Nephron (organoid): ENCODE measurements around the gene DPYSL4.
A peak's percentile ranks its signal among the peaks of the same experiment; 100 is the strongest.

Experiments used
- H3K27ac Mint-ChIP-seq, 3 experiments: 2 replicates each; pipeline ENCODE4 v1.8.0; 2020; ENCODE audit warnings: mixed read lengths in 3 of 3, mild to moderate bottlenecking in 2 of 3, moderate library complexity in 1 of 3
- H3K27me3 Mint-ChIP-seq: 2 replicates; pipeline ENCODE4 v1.8.0; 2021; ENCODE audit warnings: low read depth, mild to moderate bottlenecking, moderate library complexity, mixed read lengths
- H3K36me3 Mint-ChIP-seq: 2 replicates; pipeline ENCODE4 v1.8.0; 2020; ENCODE audit warnings: low read depth, mixed read lengths
- H3K4me1 Mint-ChIP-seq: 2 replicates; pipeline ENCODE4 v1.8.0; 2020; ENCODE audit warnings: mixed read lengths
- H3K4me3 Mint-ChIP-seq, 3 experiments: 2 replicates each; pipeline ENCODE4 v1.8.0; 2020; ENCODE audit warnings: mild to moderate bottlenecking in 3 of 3, mixed read lengths in 3 of 3, moderate library complexity in 2 of 3
- H3K9me3 Mint-ChIP-seq: 2 replicates; pipeline ENCODE4 v1.8.0; 2020; ENCODE audit warnings: mixed read lengths
- CTCF ChIP-seq, 3 experiments: fragments of 200-600 bp; sonication (generic); IDR thresholded peaks; one replicate each; pipeline ENCODE4 v1.5.0; 2021; ENCODE audit warnings: antibody characterized with exemption in 3 of 3; ENCODE audit not compliant: unreplicated experiment in 3 of 3

The DPYSL4 gene

DNA sequence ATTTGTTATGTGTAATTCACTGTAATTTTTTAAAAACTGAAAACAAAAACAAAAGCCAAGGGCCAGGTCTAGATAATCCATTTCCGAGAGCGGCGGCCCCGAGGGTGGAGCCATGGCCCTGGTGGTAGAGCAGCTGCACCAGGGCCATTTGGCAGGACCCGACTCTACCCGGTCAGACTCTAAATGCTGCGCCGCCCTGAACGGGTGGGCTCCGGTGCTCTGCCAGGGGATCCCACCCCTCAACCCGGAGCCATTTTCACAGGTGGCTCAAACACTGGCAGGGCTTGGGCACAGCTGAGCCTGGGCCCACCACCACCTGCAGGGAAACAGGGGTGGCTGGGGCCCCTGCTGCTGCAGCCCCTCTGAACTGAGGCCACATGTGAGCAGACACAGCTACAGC is 56.9 kb downstream of the DPYSL4 start:
- Mint-ChIP-seq H3K4me3 (no peak overlapping the region), H3K36me3 (no peaks in the 10 kb centered on the region), H3K4me1 (peaks cover 32% of the 10 kb centered on the region), H3K27me3 (peaks cover 4% of the 10 kb centered on the region), H3K27ac (no peak overlapping the region), H3K9me3 (no peaks in the 10 kb centered on the region)
- no peak for TF ChIP-seq CTCF (IDR thresholded peaks at IDR 0.05; ENCODE audit: unreplicated experiment in 3 of 3)

DNA sequence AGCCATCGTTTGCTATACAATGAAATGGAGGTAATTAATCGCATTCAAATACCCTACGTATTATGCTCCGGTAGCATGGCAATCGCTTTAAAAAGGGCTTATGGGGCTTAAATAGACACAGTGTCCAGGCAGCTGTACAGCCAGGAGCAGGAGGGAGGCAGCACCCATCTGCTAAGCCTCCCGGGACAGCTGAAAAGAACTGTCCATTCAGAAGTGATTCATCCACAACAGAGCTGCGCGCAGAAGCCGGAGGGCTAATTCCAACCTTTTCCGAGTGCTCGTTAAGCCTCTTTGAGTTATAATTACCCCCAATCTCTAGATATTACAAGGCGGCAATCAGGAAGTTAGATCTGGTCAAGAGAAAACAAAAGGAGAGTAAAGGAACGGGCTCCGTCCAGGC is 58.3 kb downstream of the DPYSL4 start:
- Mint-ChIP-seq H3K27ac (peak overlapping the region in 1 of 3 experiments; percentile 2), H3K27me3 (no peaks in the 10 kb centered on the region), H3K36me3 (no peaks in the 10 kb centered on the region), H3K4me3 (peak overlapping the region in 1 of 3 experiments; percentile 38), H3K4me1 (peaks cover 26% of the 10 kb centered on the region), H3K9me3 (no peaks in the 10 kb centered on the region)
- TF ChIP-seq CTCF (IDR thresholded peaks at IDR 0.05; ENCODE audit: unreplicated experiment in 3 of 3), result no peak

GRCh38 chr10:132246296-132246695 is 59.5 kb downstream of the DPYSL4 start:
- Mint-ChIP-seq H3K9me3 (no peaks in the 10 kb centered on the region), H3K27ac (no peak overlapping the region), H3K4me3 (peak overlapping the region in 1 of 3 experiments; percentile 9), H3K4me1 (peaks cover 20% of the 10 kb centered on the region), H3K36me3 (no peaks in the 10 kb centered on the region), H3K27me3 (no peaks in the 10 kb centered on the region)
- no peak for TF ChIP-seq CTCF (IDR thresholded peaks at IDR 0.05; ENCODE audit: unreplicated experiment in 3 of 3)

GRCh38 chr10:132247943-132248342 is 61.2 kb downstream of the DPYSL4 start:
- Mint-ChIP-seq H3K4me1 (peaks cover 19% of the 10 kb centered on the region), H3K4me3 (peak overlapping the region; percentile 25 to 49 (median 31)), H3K27me3 (no peaks in the 10 kb centered on the region), H3K9me3 (no peaks in the 10 kb centered on the region), H3K36me3 (no peaks in the 10 kb centered on the region), H3K27ac (no peak overlapping the region)
- no peak for TF ChIP-seq CTCF (IDR thresholded peaks at IDR 0.05; ENCODE audit: unreplicated experiment in 3 of 3)

- Mint-ChIP-seq H3K9me3 (no peaks in the 10 kb centered on the region), H3K27me3 (peaks cover 5% of the 10 kb centered on the region), H3K4me1 (peaks cover 22% of the 10 kb centered on the region), H3K4me3 (peak overlapping the region; percentile 55 to 81 (median 65)), H3K27ac (no peak overlapping the region), H3K36me3 (no peaks in the 10 kb centered on the region)
- TF ChIP-seq CTCF (IDR thresholded peaks at IDR 0.05; ENCODE audit: unreplicated experiment in 3 of 3), result no peak
These were observed 61.9 kb downstream of the DPYSL4 start for GRCh38 chr10:132248455-132249225.

GRCh38 chr10:132249226-132249724 is 62.5 kb downstream of the DPYSL4 start:
- no peaks in the 10 kb centered on the region for H3K36me3 Mint-ChIP-seq
- peak overlapping the region in 1 of 3 experiments; percentile 23 for H3K4me3 Mint-ChIP-seq
- no peak overlapping the region for H3K27ac Mint-ChIP-seq
- peaks cover 22% of the 10 kb centered on the region for H3K4me1 Mint-ChIP-seq
- H3K9me3 Mint-ChIP-seq, result no peaks in the 10 kb centered on the region
- TF ChIP-seq CTCF (IDR thresholded peaks at IDR 0.05; ENCODE audit: unreplicated experiment in 3 of 3), result no peak
- peaks cover 5% of the 10 kb centered on the region for H3K27me3 Mint-ChIP-seq
